ENCODE measurements around the gene PPFIA2.
"Not testable (repeated sequence)": the region's sequence is repeated elsewhere in the genome, so short reads cannot be mapped to it uniquely, and the experiment has no call there.

Gene PPFIA2

DNA sequence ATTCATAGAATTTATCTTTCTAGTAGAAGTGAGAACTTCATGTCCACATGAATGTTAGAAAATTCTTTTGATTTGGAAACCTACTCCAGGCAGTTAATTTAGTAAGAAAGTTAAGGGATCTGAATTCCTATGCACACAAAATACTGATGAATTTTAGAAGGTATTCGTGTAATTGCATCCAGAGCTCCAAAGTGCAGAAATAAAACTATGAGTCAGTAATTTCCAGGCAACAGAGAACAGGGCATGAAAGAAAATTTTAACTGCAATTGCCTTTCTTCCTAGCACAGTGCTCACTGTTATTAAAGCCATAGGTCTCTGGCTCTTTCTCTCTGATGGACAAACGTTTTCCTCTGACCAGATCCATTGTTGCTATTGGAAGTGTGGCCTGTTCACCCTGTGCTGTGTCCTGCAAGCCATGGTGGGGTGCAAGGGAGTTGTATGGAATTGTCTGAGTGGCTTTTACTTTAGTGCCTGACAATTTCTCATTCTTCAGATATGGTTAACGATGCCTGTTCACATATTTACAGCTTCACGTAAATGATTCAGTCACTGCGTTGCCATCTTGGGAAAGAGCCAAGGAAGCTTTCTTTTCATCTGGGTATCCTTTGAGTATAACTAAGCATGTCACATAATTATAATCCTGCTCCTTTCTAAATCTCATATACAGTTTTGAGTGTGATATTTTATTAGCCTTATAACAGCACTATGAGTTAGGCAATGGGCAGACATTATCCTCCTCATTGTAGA is 536.1 kb downstream of the PPFIA2 start:
- DNase-seq (ENCODE audit: extremely low read depth in 1 of 2, low read depth in 1 of 2): no peak

DNA sequence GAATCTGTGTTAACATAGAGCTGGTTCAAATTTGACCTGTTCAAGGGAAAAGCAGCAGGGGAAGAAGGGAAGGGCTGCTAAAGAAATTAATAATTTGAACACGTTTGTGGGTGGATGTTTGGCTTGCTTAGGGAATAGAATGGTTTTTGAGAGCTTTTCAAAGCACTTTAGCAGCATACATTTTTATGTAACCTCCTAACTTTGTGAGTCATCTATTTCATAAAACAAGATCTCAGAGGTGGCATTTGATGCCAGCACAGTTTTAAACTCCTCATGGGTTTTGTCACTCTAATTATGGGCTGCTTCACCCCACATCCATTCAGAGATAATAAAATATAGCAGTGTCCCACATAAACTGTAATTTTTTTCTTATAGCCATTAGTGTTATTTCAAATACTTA is 537.5 kb downstream of the PPFIA2 start:
- no peak for DNase-seq (ENCODE audit: extremely low read depth in 1 of 2, low read depth in 1 of 2)

DNA sequence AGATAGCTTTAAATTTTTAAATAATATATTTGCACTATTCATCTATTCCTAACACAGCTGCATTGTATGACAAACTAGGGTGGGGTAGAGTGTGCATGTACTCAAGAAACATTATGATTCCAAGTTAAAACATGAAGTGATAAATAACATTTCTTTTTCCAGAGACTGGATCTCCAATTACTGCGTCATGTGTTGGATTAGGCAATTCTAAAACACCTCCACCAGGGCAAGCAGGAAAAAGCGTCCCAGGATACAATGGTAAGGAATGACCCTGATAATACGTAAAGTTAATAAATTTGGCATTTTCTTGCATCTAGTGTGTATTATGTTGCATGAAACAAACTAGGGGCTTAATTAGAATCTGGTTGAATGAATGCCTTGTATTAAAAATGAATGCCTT is 542.4 kb downstream of the PPFIA2 start:
- no peak for DNase-seq (ENCODE audit: extremely low read depth in 1 of 2, low read depth in 1 of 2)

DNA sequence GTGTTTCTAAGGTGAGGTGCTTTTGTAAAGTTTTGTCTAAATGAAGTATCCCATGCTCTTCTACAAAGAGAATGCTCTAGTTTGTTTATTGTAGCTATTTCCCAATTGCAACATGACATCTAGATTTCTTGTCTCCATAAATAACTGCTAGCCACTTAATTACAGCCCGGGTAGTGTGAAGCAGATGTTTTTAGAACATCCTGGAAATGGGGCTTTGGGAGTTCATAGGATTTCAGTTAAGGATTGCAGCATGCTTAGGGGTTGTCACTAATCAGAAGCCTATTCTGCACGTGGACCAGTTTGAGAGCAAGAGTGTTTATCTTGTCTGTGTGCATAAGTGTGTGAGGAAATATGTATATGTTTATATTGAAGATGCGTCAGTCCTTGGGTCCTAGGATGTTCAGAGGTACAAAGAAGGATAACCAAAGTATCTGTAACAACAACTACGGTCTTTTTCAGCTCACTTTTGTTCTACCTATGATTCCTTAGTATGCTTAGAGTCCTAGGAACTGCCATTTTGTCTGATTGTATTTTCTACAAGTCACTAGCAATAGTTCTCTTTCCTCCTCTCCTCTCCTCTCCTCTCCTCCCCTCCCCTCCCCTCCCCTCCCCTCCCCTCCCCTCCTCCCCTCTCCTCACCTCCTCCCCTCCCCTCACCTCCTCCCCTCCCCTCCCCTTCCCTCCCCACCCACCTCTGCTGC is 546.0 kb downstream of the PPFIA2 start:
- DNase-seq (ENCODE audit: extremely low read depth in 1 of 2, low read depth in 1 of 2): no peak

DNA sequence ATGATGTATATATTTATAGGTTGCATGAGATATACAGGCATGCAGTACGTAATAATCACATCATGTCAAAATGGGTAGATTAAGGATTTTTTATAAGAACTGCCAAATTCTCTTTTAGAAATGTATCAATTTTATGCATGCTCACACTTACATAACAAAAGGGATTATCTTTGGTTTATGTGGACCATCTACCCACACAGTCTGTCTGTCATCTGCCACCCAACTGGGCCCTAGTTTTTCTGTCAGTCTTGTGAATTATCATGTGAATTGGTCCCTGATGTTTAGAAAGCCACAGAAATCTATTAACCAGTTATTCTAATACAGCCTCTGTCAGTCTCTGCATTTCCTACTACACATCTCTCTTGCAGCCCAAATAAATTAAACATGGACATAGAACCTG is 547.8 kb downstream of the PPFIA2 start:
- no peak for DNase-seq (ENCODE audit: extremely low read depth in 1 of 2, low read depth in 1 of 2)

DNA sequence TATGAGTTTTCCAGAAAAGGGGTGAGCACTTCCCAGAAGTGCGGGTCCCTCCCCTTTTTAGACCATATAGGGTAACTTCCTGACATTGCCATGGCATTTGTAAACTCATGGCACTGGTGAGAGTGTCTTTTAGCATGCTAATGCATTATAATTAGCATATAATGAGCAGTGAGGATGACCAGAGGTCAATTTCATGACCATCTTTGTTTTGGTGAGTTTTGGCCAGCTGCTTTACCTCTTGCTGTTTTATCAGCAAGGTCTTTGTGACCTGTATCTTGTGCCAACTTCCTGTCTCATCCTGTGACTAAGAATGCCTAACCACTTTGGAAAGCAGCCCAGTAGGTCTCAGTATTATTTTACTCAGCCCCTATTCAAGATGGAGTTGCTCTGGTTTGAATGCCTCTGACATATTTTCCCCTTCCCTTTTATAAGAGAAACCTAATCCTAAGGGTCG is 549.4 kb downstream of the PPFIA2 start:
- not testable (repeated sequence) for DNase-seq (ENCODE audit: extremely low read depth in 1 of 2, low read depth in 1 of 2)

DNA sequence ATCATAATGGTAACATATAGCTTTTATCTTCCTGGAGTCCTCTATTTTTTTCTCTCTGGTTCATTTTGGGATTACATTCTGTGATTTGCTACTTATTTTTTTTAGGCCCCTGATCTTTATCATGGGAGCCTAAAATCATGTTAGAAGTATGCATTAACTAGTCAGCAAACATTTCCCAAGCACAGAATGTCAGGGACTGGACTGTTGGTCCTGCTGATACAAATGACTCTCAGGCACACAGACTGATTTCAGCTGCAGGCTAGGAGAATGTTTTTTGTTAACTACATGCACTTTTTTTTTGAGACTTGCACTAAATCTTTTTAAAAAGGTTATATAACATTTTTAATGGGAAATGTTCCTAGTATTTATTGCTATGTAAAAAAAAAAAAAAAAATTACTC is 550.1 kb downstream of the PPFIA2 start:
- DNase-seq (ENCODE audit: extremely low read depth in 1 of 2, low read depth in 1 of 2): no peak

DNA sequence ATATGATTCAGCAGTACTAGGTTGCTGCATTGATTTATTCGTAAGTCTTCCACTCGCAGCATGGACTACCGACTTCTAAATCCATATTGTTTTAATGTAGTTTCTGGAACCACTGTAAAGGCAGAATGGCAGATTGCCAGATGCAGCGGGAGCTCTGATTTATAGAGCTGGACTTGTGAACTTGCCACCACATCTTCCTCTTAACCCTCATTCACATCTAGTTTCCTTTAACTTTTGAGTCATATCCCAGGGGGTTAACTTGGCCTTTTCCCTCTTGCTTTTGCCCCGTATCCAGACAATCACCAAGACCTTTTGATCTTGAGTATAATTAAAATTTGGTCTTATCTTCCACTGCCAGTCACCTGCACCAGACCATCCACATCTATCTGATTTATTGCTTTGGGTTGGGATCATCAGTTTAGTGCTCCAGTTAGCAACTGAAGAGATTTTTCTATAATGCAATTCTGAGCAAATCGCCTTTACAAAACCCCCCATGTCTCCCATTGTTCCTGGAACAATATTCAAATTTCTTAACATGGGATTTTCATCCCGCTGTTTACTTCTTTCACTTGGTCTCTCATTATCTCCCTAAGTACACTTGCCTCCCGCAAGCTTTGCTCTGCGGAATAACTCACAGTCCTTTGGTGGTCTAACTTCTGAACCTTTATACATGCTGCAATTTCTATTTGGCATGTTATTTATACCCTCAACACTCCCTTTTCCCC is 550.8 kb downstream of the PPFIA2 start:
- no peak for DNase-seq (ENCODE audit: extremely low read depth in 1 of 2, low read depth in 1 of 2)

All from activated CD8-positive, alpha-beta memory T cell treated with anti-CD3 and anti-CD28 coated beads for 1 hour (primary cell).